H1 (cell line): ENCODE measurements around the gene COL27A1.

Experiments
- EGR1 ChIP-seq: IDR thresholded peaks from 2 replicates; pipeline ENCODE4 v1.6.1; 2011; ENCODE audit warnings: low read depth, low read length, borderline replicate concordance
- EZH2 ChIP-seq: fragments of 200-600 bp; sonication (generic); IDR thresholded peaks from 2 replicates; pipeline ENCODE4 v1.7.1; 2012; ENCODE audit warnings: low read depth, mild to moderate bottlenecking, moderate library complexity, low read length, inconsistent platforms; ENCODE audit not compliant: severe bottlenecking
- GABPA ChIP-seq: IDR thresholded peaks from 2 replicates; pipeline ENCODE4 v1.6.1; 2011; ENCODE audit warnings: mild to moderate bottlenecking, low read length, moderate library complexity, borderline replicate concordance; ENCODE audit not compliant: insufficient read depth
- JUND ChIP-seq: IDR thresholded peaks from 2 replicates; pipeline ENCODE4 v1.6.1; 2011; ENCODE audit warnings: mild to moderate bottlenecking, improper control_type of control experiment, low read length
- KDM1A ChIP-seq: fragments of 200-600, 300-600 bp; sonication (generic); IDR thresholded peaks from 2 replicates; pipeline ENCODE4 v1.7.1; 2016; ENCODE audit warnings: mild to moderate bottlenecking, low read length, borderline replicate concordance
- KDM5A ChIP-seq: fragments of 200-600 bp; IDR thresholded peaks from 2 replicates; pipeline ENCODE4 v1.7.1; 2012; ENCODE audit warnings: mild to moderate bottlenecking, low read length, inconsistent platforms, mixed read lengths
- POLR2AphosphoS5 ChIP-seq: IDR thresholded peaks from 2 replicates; pipeline ENCODE4 v1.6.1; 2011; ENCODE audit warnings: low read depth, low read length
- SP2 ChIP-seq: IDR thresholded peaks from 2 replicates; pipeline ENCODE4 v1.6.1; 2012; ENCODE audit warnings: mild to moderate bottlenecking, low read length, inconsistent platforms
- TEAD4 ChIP-seq: IDR thresholded peaks from 2 replicates; pipeline ENCODE4 v1.6.1; 2012; ENCODE audit warnings: low read depth, low read length, inconsistent platforms, mixed read lengths
- ZNF274 ChIP-seq: IDR thresholded peaks from 2 replicates; pipeline ENCODE4 v1.7.0; 2012; ENCODE audit warnings: low read length, borderline replicate concordance; ENCODE audit errors: extremely low read depth
- TF ChIP-seq, protein P1 (sequence below), 3 experiments: IDR thresholded peaks; 1 replicate in 2 of 3; 2 replicates in 1 of 3; pipeline versions ENCODE4 v1.5.1 to v1.6.1; 2011; ENCODE audit warnings: low read length in 3 of 3, mild to moderate bottlenecking in 3 of 3, inconsistent platforms in 2 of 3, low read depth in 1 of 3, moderate library complexity in 1 of 3; ENCODE audit not compliant: insufficient read depth in 1 of 3; ENCODE audit errors: control extremely low read depth in 1 of 3
- TF ChIP-seq, protein P2 (sequence below): IDR thresholded peaks from 2 replicates; pipeline ENCODE4 v1.6.1; 2011; ENCODE audit warnings: low read depth, mild to moderate bottlenecking, low read length; ENCODE audit not compliant: insufficient read depth

DNA sequence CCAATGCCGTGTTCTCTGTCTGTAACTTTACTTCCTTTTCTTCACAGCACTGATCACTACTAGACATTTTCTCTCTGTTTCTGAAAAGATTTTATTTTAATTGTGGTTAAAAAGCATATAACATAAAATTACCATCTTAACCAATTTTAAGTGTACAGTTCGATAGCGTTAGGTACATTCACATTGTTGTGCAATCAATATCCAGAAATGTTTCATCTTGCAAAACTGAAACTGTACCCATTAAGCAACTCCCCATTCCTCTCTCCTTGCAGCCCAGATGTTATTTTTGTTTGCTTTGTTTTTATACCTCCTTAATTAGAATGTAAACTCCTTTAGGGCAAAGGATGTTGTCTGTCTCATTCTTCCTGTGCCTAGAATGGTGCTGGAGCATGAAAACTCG, 47.5 kb downstream of the COL27A1 start:
- TF ChIP-seq GABPA (no peak), ZNF274 (no peak), POLR2AphosphoS5 (no peak), EZH2 (no peak), KDM5A (no peak), KDM1A (no peak), SP2 (no peak), JUND (no peak), TEAD4 (no peak), EGR1 (no peak)
- TF ChIP-seq, protein P1, sequence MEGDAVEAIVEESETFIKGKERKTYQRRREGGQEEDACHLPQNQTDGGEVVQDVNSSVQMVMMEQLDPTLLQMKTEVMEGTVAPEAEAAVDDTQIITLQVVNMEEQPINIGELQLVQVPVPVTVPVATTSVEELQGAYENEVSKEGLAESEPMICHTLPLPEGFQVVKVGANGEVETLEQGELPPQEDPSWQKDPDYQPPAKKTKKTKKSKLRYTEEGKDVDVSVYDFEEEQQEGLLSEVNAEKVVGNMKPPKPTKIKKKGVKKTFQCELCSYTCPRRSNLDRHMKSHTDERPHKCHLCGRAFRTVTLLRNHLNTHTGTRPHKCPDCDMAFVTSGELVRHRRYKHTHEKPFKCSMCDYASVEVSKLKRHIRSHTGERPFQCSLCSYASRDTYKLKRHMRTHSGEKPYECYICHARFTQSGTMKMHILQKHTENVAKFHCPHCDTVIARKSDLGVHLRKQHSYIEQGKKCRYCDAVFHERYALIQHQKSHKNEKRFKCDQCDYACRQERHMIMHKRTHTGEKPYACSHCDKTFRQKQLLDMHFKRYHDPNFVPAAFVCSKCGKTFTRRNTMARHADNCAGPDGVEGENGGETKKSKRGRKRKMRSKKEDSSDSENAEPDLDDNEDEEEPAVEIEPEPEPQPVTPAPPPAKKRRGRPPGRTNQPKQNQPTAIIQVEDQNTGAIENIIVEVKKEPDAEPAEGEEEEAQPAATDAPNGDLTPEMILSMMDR (IDR thresholded peaks at IDR 0.05; ENCODE audit: control extremely low read depth in 1 of 3, insufficient read depth in 1 of 3, low read depth in 1 of 3, low read length in 3 of 3) = no peak
- TF ChIP-seq, protein P2, sequence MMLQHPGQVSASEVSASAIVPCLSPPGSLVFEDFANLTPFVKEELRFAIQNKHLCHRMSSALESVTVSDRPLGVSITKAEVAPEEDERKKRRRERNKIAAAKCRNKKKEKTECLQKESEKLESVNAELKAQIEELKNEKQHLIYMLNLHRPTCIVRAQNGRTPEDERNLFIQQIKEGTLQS = no peak
